ENCODE results near the gene ADGRL3. TPM values are rescaled to one million over a fixed set of nuclear protein-coding genes. Genes with fewer than 3 reads are reported as not detected.

Gene ADGRL3
- total RNA-seq, 1 donor from 2014 or later, result not detected

- ATAC-seq (ENCODE audit: low read depth) (no peak), DNase-seq (no peak)
- TF ChIP-seq, protein P1, sequence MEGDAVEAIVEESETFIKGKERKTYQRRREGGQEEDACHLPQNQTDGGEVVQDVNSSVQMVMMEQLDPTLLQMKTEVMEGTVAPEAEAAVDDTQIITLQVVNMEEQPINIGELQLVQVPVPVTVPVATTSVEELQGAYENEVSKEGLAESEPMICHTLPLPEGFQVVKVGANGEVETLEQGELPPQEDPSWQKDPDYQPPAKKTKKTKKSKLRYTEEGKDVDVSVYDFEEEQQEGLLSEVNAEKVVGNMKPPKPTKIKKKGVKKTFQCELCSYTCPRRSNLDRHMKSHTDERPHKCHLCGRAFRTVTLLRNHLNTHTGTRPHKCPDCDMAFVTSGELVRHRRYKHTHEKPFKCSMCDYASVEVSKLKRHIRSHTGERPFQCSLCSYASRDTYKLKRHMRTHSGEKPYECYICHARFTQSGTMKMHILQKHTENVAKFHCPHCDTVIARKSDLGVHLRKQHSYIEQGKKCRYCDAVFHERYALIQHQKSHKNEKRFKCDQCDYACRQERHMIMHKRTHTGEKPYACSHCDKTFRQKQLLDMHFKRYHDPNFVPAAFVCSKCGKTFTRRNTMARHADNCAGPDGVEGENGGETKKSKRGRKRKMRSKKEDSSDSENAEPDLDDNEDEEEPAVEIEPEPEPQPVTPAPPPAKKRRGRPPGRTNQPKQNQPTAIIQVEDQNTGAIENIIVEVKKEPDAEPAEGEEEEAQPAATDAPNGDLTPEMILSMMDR (IDR thresholded peaks at IDR 0.05), result no peak
- no peak overlapping the region for H3K4me3 Mint-ChIP-seq
- CTCF ChIA-PET, result no interaction called here
- intact Hi-C loops (cut with micrococcal nuclease), result no loop called here
- no peaks in the 10 kb centered on the region for H3K36me3 Mint-ChIP-seq (ENCODE audit: low read depth)
- H3K27ac Mint-ChIP-seq, result no peak overlapping the region
- H3K4me1 Mint-ChIP-seq, result no peaks in the 10 kb centered on the region
- no peaks in the 10 kb centered on the region for H3K27me3 Mint-ChIP-seq
- peaks cover 3% of the 10 kb centered on the region for H3K9me3 Mint-ChIP-seq
- POLR2A ChIA-PET, result no interaction called here
These were observed 733.4 kb downstream of the ADGRL3 start for GRCh38 chr4:61933527-61933926.

DNA sequence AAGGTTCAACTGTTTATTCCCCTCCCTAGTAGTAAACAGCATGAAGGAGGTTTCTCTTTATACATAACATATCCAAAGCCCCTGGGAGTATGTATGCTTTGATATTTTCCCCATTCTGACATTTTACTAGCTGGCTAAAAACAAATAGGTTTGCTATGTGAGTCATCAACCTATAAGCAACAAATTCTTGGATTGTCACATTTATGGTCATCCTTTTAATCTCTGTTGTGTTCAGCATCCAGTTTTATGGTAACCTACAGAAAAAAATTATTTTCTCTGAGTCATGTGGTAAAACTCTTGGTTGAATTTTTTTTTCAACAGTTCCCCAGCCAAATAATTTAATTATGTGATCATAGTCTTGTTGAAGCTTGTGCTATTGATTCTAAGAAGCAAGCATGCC, 734.1 kb downstream of the ADGRL3 start:
- ATAC-seq (ENCODE audit: low read depth), result no peak
- Mint-ChIP-seq H3K9me3 (peaks cover 3% of the 10 kb centered on the region), H3K4me3 (no peak overlapping the region), H3K27ac (no peak overlapping the region), H3K36me3 (ENCODE audit: low read depth) (no peaks in the 10 kb centered on the region), H3K27me3 (no peaks in the 10 kb centered on the region), H3K4me1 (no peaks in the 10 kb centered on the region)
- DNase-seq, result no peak
- intact Hi-C loops (cut with micrococcal nuclease), result no loop called here
- TF ChIP-seq, protein P1 (IDR thresholded peaks at IDR 0.05), result no peak
- ChIA-PET CTCF (no interaction called here), POLR2A (no interaction called here)

GRCh38 chr4:61938250-61938846, 738.2 kb downstream of the ADGRL3 start:
- intact Hi-C loops (cut with micrococcal nuclease), result no loop called here
- ChIA-PET CTCF (no interaction called here), POLR2A (no interaction called here)
- H3K27ac Mint-ChIP-seq, result no peak overlapping the region
- H3K27me3 Mint-ChIP-seq, result no peaks in the 10 kb centered on the region
- DNase-seq, result no peak
- H3K4me3 Mint-ChIP-seq, result no peak overlapping the region
- TF ChIP-seq, protein P1 (IDR thresholded peaks at IDR 0.05), result no peak
- H3K36me3 Mint-ChIP-seq (ENCODE audit: low read depth), result no peaks in the 10 kb centered on the region
- no peaks in the 10 kb centered on the region for H3K4me1 Mint-ChIP-seq
- ATAC-seq (ENCODE audit: low read depth), result no peak
- H3K9me3 Mint-ChIP-seq, result peaks cover 3% of the 10 kb centered on the region

GRCh38 chr4:61950625-61951024, 750.5 kb downstream of the ADGRL3 start:
- H3K27ac Mint-ChIP-seq, result no peak overlapping the region
- no peaks in the 10 kb centered on the region for H3K4me1 Mint-ChIP-seq
- no peaks in the 10 kb centered on the region for H3K36me3 Mint-ChIP-seq (ENCODE audit: low read depth)
- CTCF ChIA-PET, result no interaction called here
- intact Hi-C loops (cut with micrococcal nuclease), result no loop called here
- H3K9me3 Mint-ChIP-seq, result peaks cover 6% of the 10 kb centered on the region
- DNase-seq (no peak), ATAC-seq (ENCODE audit: low read depth) (no peak)
- no peak overlapping the region for H3K4me3 Mint-ChIP-seq
- POLR2A ChIA-PET, result no interaction called here
- no peaks in the 10 kb centered on the region for H3K27me3 Mint-ChIP-seq
- TF ChIP-seq, protein P1 (IDR thresholded peaks at IDR 0.05), result no peak

DNA sequence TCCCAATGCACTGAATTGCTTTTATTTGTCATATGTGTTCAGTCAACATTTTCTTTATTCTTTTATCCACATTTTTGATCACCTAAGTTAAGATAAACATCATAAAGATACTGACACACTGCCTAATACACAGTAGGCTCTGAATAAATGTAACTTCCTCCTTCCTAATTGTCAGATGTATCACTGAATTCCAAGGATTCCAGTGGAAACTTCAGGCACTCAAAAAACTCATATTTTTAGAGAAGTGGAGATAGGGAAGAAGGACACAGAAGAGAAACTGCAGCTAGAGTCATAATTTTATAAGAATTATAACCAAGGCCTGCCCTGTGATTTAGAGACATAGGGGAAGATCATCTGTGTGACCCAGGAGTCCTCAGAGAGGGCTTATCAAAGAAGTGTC, 753.3 kb downstream of the ADGRL3 start:
- Mint-ChIP-seq H3K9me3 (peaks cover 6% of the 10 kb centered on the region), H3K4me1 (no peaks in the 10 kb centered on the region), H3K4me3 (no peak overlapping the region), H3K27me3 (no peaks in the 10 kb centered on the region), H3K36me3 (ENCODE audit: low read depth) (no peaks in the 10 kb centered on the region), H3K27ac (no peak overlapping the region)
- CTCF ChIA-PET, result no interaction called here
- POLR2A ChIA-PET, result no interaction called here
- TF ChIP-seq, protein P1 (IDR thresholded peaks at IDR 0.05), result no peak
- no peak for DNase-seq
- no peak for ATAC-seq (ENCODE audit: low read depth)
- intact Hi-C loops (cut with micrococcal nuclease), result no loop called here
